ENCODE data around the gene OXTR. TPM values are rescaled to one million over a fixed set of nuclear protein-coding genes. Genes with fewer than 3 reads are reported as not detected.

The OXTR gene
- total RNA-seq: 1 to 10 TPM in 1 of 2 donors, under 1 TPM in 1; 0.24 to 1.8 TPM

DNA sequence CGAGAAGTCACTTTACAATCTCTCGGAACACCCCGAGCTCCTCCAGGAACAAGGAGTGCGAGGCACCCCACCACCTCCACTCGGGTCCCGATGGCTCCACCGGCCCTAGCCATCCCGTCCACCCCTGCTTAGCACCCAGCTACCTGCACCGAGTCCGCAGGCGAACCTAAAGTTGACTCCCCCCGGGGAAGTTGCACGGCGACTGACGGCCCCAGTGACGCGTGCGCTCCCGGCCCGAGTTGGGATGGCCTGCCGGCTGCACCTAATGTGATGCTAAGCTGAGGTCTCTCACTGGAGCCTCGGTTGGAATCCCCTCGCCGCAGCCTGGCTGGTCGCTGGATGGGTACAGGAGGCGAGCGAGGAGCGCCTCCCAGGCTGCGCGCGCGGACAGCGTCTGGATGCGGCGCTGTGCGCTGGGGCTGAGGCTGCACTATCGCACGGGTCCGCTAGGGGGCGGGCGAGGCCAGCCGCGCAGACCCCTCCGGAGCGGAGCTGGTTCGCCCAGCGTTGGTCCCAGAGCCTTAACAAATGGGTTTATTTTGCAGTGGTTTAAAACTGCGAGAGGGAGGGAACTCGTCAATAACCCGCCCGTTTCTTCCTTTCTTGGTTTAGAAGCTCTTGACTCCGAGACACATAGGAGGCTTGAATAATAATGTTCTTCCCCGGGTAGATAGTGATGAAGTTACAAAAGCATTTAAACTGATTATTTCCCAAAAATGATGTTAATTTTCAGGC, at the start of gene OXTR:
TSS of gene OXTR (minus strand) at position 526 of the 735 bp plus-strand sequence. CDS start 1,426 bp downstream, outside the sequence.
- Histone ChIP-seq H3K27ac (no peak within 1 kb of the TSS), H3K27me3 (peaks cover 28% of the 10 kb centered on the region), H3K36me3 (no peaks in the 10 kb centered on the region), H3K9me3 (no peaks in the 10 kb centered on the region), H3K4me1 (peaks cover 13% of the 10 kb centered on the region), H3K4me3 (peak within 1 kb of the TSS; percentile 2), H3K9ac (ENCODE audit: low read depth in 2 of 2, low read length in 2 of 2) (peak within 1 kb of the TSS in 1 of 2 donors; percentile 7)
- peak; percentile 57 for DNase-seq
- TF ChIP-seq, protein P1, sequence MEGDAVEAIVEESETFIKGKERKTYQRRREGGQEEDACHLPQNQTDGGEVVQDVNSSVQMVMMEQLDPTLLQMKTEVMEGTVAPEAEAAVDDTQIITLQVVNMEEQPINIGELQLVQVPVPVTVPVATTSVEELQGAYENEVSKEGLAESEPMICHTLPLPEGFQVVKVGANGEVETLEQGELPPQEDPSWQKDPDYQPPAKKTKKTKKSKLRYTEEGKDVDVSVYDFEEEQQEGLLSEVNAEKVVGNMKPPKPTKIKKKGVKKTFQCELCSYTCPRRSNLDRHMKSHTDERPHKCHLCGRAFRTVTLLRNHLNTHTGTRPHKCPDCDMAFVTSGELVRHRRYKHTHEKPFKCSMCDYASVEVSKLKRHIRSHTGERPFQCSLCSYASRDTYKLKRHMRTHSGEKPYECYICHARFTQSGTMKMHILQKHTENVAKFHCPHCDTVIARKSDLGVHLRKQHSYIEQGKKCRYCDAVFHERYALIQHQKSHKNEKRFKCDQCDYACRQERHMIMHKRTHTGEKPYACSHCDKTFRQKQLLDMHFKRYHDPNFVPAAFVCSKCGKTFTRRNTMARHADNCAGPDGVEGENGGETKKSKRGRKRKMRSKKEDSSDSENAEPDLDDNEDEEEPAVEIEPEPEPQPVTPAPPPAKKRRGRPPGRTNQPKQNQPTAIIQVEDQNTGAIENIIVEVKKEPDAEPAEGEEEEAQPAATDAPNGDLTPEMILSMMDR (IDR thresholded peaks at IDR 0.05): peak; percentile 99
- intact Hi-C loops (cut with DNase I): no loop called here

GRCh38 chr3:8817486-8817885, 48.1 kb upstream of the OXTR start:
- Histone ChIP-seq H3K9me3 (no peaks in the 10 kb centered on the region), H3K36me3 (no peaks in the 10 kb centered on the region), H3K4me1 (no peaks in the 10 kb centered on the region), H3K27ac (no peak overlapping the region), H3K4me3 (no peak overlapping the region), H3K9ac (ENCODE audit: low read depth in 2 of 2, low read length in 2 of 2) (no peak overlapping the region), H3K27me3 (no peaks in the 10 kb centered on the region)
- DNase-seq: no peak
- intact Hi-C loops (cut with DNase I): no loop called here
- TF ChIP-seq, protein P1 (IDR thresholded peaks at IDR 0.05): no peak

GRCh38 chr3:8816106-8816505, 46.7 kb upstream of the OXTR start:
- intact Hi-C loops (cut with DNase I): no loop called here
- H3K36me3 ChIP-seq: no peaks in the 10 kb centered on the region
- TF ChIP-seq, protein P1 (IDR thresholded peaks at IDR 0.05): no peak

GRCh38 chr3:8813411-8813810, 44.0 kb upstream of the OXTR start:
- Histone ChIP-seq H3K27me3 (no peaks in the 10 kb centered on the region), H3K4me1 (no peaks in the 10 kb centered on the region), H3K9ac (ENCODE audit: low read depth in 2 of 2, low read length in 2 of 2) (no peak overlapping the region), H3K27ac (no peak overlapping the region), H3K4me3 (no peak overlapping the region), H3K36me3 (no peaks in the 10 kb centered on the region), H3K9me3 (no peaks in the 10 kb centered on the region)
- intact Hi-C loops (cut with DNase I): no loop called here
- TF ChIP-seq, protein P1 (IDR thresholded peaks at IDR 0.05): no peak
- DNase-seq: no peak

More at GRCh38 chr3:8816106-8816505, 46.7 kb upstream of the OXTR start:
- H3K9me3 ChIP-seq: no peaks in the 10 kb centered on the region
- no peaks in the 10 kb centered on the region for H3K4me1 ChIP-seq
- H3K27me3 ChIP-seq: no peaks in the 10 kb centered on the region
- H3K9ac ChIP-seq (ENCODE audit: low read depth in 2 of 2, low read length in 2 of 2): no peak overlapping the region
- H3K27ac ChIP-seq: no peak overlapping the region
- no peak for DNase-seq
- H3K4me3 ChIP-seq: no peak overlapping the region

GRCh38 chr3:8810561-8810960, 41.1 kb upstream of the OXTR start:
- H3K4me3 ChIP-seq: no peak overlapping the region
- no peak overlapping the region for H3K9ac ChIP-seq (ENCODE audit: low read depth in 2 of 2, low read length in 2 of 2)
- H3K36me3 ChIP-seq: no peaks in the 10 kb centered on the region
- no peaks in the 10 kb centered on the region for H3K4me1 ChIP-seq
- TF ChIP-seq, protein P1 (IDR thresholded peaks at IDR 0.05): no peak
- H3K27me3 ChIP-seq: no peaks in the 10 kb centered on the region
- H3K27ac ChIP-seq: no peak overlapping the region
- intact Hi-C loops (cut with DNase I): no loop called here
- no peak for DNase-seq
- H3K9me3 ChIP-seq: no peaks in the 10 kb centered on the region

Measured in colonic mucosa (tissue), 4 donors.